DMS79 treated with DMSO at 0.1 percent for 48 hours (cell line): ENCODE measurements around the gene TENM4.

Experiments
- DNase-seq: peaks from one replicate; lab custom pipeline; 2025; lab: John Stamatoyannopoulos, UW

The TENM4 gene

DNA sequence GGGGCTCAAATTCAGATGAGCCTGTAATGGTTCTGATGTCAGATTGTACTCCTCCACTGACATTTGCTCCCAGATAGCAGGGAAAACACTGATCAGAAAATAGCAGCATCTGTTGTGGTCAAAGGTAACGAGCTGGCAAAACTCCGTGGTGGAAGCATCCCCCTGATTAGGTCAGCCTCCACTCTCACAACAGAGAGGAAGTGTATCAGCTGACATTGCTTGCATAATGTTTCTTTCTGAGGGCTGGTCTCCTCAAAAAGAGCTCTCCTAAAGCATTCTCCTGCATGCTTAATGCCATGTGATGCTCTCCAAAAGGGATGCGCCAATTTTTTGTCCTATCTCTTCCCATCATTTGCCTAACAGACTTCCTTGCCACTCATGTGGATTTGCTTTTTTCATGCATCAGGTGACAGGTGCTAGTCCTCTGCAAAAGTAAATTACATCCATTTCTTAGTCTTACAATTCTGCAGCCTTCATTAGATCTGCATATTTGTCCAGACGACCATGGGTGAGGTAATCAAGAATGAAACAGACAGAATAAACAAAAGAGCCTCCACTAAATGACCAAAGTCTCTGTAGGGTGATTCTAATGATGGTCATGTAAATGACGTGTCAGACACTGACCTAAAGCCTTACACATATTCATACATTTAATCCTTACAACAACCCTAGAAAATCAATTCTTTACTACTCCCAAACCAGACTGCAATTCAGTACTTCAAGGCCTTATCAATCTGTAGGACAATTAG lies 6.4 kb upstream of the TENM4 start:
- DNase-seq = no peak

DNA sequence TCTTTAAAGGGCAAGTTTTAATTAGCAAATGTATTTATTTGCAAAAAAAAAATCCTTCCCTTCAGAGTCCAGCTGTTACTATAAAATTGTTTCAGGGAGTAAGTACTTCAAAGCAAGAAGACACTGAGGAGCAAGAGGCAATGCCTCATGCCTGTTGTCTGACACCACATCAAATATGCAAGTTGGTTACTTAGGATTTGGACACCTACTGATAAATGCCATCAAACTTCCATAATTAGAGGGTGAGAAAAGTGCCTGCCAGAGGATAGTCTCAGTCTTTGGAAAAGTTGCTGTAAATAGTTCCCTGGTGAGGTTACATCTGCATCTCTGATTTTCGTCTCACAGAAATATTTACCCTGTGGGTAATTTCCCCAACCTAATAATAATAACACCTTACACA lies 4.1 kb upstream of the TENM4 start:
- DNase-seq = no peak

DNA sequence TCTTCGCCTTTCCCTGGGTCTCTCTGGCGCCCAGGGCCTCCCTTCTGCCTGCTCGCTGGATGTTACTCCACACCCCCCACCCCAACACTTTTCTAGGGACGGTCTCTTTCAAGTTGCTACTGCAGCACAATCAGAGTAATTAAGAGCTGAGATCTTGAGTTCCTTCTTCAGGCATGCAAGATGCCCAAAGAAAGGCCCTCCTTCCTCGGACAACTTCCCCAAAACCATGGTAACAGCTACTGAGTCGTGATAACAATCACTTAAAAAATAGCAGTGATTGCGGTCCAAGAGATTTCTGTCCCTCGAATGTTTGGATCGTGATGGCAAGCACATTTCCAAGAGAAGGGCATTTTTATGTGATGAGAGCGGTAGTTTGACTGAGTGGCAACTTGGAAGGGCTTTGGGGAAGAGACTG lies 638 bp upstream of the TENM4 start:
- DNase-seq = no peak

DNA sequence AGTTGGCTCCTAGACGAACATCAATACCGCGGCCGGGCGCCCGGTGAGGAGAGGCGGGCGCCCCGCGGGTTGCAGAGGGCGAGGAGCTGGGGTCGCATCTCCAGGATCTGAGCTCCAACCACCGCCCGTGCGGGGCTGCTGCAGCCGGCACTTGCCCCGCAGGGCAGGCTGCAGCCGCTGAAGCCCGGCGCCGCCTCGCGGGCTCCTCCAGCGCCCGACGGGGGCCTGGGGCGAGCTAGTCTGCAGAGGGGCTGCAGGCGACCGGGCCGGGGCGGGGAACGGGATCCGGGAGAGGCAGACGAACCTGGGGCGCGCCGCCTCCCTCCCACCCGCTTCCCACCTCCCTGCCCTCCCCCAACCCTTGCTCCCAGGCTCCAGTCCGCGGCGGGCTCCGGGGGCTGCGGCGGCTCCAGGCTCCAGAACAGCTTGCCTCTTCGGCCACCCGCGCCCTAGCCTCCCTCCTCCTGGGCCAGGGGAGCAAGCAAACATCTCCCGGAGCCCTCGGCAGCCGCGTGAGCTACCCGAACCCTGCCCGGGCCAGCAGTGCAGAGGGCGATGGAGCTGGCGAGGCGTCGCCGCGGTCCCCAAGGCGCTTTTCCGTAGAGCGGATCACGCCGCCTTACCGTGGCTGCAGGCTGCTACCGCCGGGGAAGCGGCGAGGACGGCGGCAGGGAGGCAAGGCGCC lies 802 bp downstream of the TENM4 start:
- DNase-seq = peak; percentile 36

- DNase-seq = peak; percentile 27
Observed at GRCh38 chr11:79439410-79439885, 1.4 kb downstream of the TENM4 start.

GRCh38 chr11:79438631-79439409 lies 2.0 kb downstream of the TENM4 start:
- no peak for DNase-seq

GRCh38 chr11:79437981-79438630 lies 2.7 kb downstream of the TENM4 start:
- no peak for DNase-seq

DNA sequence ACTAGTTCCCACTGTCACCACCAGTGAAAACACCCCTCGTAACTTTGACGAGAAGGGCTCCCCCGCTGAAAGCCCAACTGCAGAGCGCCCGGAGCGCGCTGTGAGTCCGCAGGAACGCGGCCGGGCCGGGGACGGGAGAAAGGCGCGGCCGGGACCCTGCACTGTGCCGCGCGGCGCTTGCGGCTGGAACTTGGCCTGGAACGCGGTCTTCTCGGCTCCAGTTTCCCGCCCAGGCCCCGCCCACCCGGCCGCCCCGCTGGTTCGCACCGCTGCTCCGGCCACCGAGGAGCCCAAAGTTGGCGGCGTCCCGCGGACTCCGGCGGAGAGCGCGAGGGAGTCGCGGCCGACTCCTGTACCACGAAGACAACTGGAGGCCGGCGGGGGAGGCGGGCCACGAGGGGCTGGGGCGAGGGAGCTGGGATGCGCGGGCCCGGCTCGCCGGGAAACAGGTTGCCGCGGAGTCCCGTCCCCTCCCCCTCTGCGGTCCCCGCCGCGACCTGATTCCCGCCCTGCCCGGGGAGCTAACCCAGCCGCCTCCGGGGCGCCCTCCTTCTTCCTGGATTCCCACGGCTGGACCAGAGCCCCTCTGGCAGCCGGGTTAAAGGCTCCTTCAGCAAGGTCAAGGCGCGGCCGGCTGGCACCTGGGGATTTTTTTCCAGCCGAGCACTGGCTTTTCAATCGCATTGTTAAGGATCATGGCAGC lies 3.4 kb downstream of the TENM4 start:
- DNase-seq = peak; percentile 10

GRCh38 chr11:79436919-79437277 lies 3.9 kb downstream of the TENM4 start:
- DNase-seq = no peak

DNA sequence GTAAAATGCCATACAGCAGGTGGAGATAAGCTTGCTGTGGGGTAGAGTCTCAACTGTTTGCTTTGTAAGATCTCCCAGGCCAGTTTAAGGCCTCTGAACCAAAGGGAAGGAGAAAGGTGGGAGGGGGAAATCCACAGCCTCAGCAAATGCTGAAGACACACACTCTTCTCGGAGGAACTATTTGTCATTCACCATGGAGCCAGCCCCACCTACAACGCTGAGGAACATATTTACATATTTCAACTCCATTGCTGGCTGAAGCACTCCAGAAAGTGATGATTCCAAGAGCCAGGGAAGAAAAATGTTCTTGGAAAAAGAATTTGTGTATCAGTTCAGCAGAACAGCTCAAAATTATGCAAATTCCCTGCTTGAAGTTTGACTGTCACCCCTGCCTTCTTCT lies 6.5 kb downstream of the TENM4 start:
- DNase-seq = no peak

DNA sequence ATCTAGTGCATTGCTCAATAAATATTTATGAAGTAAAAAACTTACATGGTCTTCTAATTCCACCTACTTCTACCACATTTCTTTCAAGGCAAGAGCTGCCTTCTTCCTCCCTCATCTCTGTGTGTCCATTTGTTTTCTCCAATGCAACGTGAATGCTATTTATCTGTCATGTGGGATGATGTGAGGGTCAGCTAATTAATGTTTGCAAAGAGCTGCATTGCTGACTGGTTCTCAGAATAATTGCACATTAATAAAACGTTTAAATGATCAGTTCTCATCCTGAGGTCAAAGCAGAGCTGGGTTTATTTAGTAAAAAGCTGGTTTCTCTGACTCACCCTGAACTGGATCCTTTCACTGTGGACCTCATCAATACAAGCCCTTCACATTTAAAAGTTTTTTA lies 8.7 kb downstream of the TENM4 start:
- DNase-seq = no peak

DNA sequence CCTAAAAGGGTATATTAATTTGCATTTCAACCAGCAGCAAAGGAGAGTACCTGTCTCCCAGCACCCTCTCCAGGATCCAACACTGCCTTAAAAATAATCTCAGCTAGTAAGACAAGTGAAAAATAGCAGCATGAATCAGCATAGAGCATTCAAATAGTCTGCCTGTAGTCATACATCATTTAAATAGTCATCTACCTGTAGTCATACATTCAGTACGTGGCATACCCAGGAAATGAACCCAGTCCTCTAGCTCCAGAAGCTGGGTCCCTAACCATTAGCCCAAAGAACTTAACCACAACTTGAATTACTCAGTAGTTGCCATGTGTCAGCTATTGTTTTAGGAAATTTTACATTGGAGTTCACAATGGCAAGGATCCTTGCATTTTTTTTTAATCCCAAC lies 9.3 kb downstream of the TENM4 start:
- no peak for DNase-seq

GRCh38 chr11:79430280-79430679 lies 10.6 kb downstream of the TENM4 start:
- DNase-seq = no peak

- DNase-seq = no peak
Observed at GRCh38 chr11:79428406-79428805, 12.4 kb downstream of the TENM4 start.

DNA sequence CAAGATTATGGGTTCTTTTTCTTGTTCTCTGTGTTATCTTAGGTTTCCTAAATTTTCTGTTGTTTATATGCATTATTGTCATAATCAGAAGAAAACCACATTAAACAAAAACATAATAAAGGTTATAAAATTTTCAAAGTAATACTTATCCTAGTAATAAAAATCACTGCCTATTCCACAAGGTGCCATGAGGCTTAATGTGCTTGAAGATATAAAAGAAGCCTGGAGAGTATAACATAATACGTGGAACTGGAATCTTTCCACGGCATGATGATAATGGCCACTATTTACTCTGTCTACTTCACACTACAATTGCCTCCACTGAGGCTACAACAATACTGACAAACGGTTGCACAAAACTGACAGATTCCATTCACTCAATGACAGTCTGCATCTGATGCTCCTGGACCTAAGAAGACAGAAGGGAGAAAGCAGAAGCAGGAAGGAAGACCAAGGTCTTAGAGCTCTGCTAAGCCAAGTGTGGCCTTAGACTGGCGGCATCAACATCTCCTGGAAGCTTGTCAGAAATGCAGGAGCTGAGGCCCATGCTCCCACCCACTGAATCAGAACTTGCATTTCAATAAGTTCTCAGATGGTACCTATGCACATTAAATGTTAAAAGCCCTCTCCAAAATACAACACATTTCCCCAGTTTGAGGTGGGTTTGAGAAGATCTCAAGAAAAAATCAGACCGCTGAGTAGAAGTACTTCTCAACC lies 13.1 kb downstream of the TENM4 start:
- DNase-seq = no peak

GRCh38 chr11:79427126-79427525 lies 13.7 kb downstream of the TENM4 start:
- no peak for DNase-seq

- DNase-seq = no peak
Observed at GRCh38 chr11:79425463-79425862, 15.4 kb downstream of the TENM4 start.

DNA sequence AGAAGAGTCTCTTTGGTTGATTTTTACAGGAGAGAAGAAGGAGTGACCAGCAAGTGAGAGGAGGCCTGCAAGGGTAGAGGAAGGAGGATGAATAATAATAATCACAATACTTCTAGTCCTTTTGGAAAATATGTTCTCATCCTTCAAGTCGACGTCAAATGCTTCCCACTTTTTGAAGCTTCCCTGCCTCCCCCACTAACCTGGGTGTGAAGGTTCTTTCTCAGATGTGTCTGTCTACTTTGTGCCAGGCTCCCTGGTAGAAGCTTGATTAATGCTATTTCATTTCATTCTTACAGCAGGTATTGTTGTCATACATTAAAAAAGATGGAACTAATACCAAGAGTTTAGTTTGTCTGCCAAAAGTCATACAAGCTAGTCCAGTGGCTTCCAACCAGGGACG lies 17.1 kb downstream of the TENM4 start:
- no peak for DNase-seq

DNA sequence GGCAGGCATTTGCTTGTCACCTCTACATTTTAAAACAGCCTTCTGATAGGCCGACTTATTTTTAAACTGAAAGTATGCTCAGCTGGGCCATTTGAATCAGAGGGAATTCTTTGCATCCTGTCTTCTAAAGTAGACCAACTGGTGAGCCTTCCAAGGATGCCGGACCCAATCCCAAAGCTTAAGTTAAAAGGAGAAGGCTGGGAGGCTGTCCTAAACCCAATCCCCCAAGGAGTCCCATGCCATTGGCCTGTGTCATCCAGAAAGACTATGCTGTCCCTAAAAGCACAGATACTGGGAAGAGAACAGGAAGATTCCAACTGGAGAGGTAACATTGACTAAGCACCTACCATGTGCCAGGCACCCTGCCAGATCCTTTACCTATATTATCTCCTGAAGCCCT lies 18.0 kb downstream of the TENM4 start:
- no peak for DNase-seq

DNA sequence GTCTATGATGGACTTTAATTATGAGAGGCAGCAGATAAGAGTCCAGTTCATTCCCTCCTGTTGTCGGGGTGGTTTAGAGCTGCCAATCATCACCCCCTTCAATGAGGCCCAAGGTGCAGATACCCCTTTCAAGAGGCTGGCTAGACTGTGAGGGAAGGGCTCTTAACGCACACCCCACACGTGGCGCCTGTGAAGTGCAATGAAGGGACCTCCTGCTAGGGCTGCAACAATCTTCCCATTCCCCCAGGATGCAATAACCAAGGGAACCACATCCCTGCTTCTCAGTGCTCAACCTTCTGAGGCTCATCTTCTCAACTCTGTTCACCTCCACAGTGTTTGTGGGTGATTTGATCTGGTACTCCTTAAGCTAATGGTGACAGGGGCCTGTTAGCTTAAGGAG lies 19.0 kb downstream of the TENM4 start:
- DNase-seq = no peak

GRCh38 chr11:79419120-79419519 lies 21.7 kb downstream of the TENM4 start:
- DNase-seq = no peak
